Fibroblast of pulmonary artery (primary cell): ENCODE measurements around the gene HOXA13.

Experiments used
- DNase-seq: peaks from one replicate; pipeline ENCODE4 v3.0.0-alpha.2; 2010; ENCODE audit warnings: low read depth
- H3K4me3 ChIP-seq: replicated peaks from 2 replicates; pipeline ENCODE4 v1.5.1; 2011; ENCODE audit warnings: low read depth, mild to moderate bottlenecking, control low read depth, low read length, moderate library complexity
- CTCF ChIP-seq: IDR thresholded peaks from 2 replicates; pipeline ENCODE4 v1.5.1; 2011; ENCODE audit warnings: mild to moderate bottlenecking, control low read depth, low read length, inconsistent platforms; ENCODE audit errors: missing control alignments

Gene HOXA13

GRCh38 chr7:27147199-27148030, 52.5 kb downstream of the HOXA13 start, which contains the start of gene HOXA6:
TSS of gene HOXA6 (minus strand) at chr7:27147774. CDS start at chr7:27147749, 25 bp downstream.
- no peak for TF ChIP-seq CTCF
- no peak within 1 kb of the TSS for H3K4me3 ChIP-seq
- no peak for DNase-seq

GRCh38 chr7:27146491-27147198, 53.2 kb downstream of the HOXA13 start:
- no peak for DNase-seq
- no peak overlapping the region for H3K4me3 ChIP-seq
- TF ChIP-seq CTCF = no peak

GRCh38 chr7:27145914-27146412, 53.9 kb downstream of the HOXA13 start:
- no peak for DNase-seq
- no peak for TF ChIP-seq CTCF
- H3K4me3 ChIP-seq = no peak overlapping the region

GRCh38 chr7:27145165-27145913, 54.6 kb downstream of the HOXA13 start:
- no peak for DNase-seq
- TF ChIP-seq CTCF = no peak
- no peak overlapping the region for H3K4me3 ChIP-seq

- no peak overlapping the region for H3K4me3 ChIP-seq
- DNase-seq = no peak
- TF ChIP-seq CTCF = no peak
Observed at GRCh38 chr7:27144781-27145164, 55.1 kb downstream of the HOXA13 start.
